ENCODE data around the gene HLA-DPB1.

GRCh38 chr6:33114406-33114805, 38.6 kb downstream of the HLA-DPB1 start:
- TF ChIP-seq CTCF (IDR thresholded peaks at IDR 0.05) (no peak), POLR2A (IDR thresholded peaks at IDR 0.05) (no peak)

Measured in thyroid gland (tissue), 4 donors.